ENCODE measurements around the gene FGF13. TPM values are rescaled to one million over a fixed set of nuclear protein-coding genes. Genes with fewer than 3 reads are reported as not detected.

FGF13 gene
- total RNA-seq, 4 donors from 2014 or later: 0.60 to 2.1 (median 1.4) TPM

DNA sequence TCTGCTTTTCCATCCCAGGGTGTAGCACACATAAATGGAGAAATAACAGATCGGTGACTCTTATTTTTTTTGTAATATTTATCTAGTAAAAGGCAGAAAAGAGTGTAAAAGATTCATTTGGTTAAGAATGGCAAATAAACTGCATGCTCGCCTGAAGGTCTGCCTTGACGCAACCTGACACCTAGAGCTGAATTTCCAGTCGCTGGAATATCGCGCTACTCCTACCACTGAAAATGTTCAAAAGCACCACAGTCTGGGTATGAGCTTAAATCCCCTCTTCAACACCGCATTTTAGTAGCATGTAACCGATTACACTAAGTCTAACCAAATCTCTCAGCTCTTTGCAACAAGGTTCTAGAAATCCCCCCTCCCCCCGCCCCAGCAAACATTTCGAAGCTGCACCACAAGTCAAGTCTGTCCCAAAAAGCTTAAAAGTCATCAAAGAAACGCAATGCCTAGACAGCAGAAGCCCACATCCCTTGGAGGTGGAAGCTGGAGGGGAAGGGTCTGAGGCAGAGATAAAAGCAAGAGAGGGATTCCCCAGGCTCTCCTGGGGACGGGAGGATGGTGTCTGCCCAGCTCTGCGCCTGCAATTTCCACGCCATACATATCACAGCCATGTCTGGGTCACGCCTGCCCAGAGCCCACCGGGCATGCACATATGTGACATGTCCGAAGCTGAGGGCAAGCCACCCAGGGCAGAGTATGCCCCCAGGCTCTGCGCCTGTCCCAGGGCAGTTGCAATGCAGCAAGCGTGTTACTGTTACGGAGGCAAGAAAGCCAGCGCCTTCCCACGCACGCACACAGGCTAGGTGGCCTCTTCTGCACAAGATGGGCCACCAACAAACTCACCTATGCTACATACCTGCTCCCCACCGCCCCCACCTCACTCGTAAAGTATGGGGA lies 1.4 kb downstream of the FGF13 start:
- intact Hi-C loops (cut with DNase I; ENCODE audit: low total_unique reads): no loop called here
- WGBS, 2 donors (ENCODE audit: low coverage in 1 of 2): 32 to 33% methylated on average over 1 to 25 of the region's 25 CpGs
- Histone ChIP-seq H3K4me1 (no peaks in the 10 kb centered on the region), H3K9me3 (no peaks in the 10 kb centered on the region), H3K36me3 (no peaks in the 10 kb centered on the region), H3K4me3 (peak overlapping the region in 3 of 4 donors; percentile 17 to 45 (median 33)), H3K27ac (peak overlapping the region in 1 of 4 donors; percentile 21), H3K27me3 (no peaks in the 10 kb centered on the region)
- TF ChIP-seq EP300 (IDR thresholded peaks at IDR 0.05; ENCODE audit: low read depth) (no peak), POLR2AphosphoS5 (IDR thresholded peaks at IDR 0.05) (no peak), POLR2A (IDR thresholded peaks at IDR 0.05) (no peak)
- TF ChIP-seq, protein P1, sequence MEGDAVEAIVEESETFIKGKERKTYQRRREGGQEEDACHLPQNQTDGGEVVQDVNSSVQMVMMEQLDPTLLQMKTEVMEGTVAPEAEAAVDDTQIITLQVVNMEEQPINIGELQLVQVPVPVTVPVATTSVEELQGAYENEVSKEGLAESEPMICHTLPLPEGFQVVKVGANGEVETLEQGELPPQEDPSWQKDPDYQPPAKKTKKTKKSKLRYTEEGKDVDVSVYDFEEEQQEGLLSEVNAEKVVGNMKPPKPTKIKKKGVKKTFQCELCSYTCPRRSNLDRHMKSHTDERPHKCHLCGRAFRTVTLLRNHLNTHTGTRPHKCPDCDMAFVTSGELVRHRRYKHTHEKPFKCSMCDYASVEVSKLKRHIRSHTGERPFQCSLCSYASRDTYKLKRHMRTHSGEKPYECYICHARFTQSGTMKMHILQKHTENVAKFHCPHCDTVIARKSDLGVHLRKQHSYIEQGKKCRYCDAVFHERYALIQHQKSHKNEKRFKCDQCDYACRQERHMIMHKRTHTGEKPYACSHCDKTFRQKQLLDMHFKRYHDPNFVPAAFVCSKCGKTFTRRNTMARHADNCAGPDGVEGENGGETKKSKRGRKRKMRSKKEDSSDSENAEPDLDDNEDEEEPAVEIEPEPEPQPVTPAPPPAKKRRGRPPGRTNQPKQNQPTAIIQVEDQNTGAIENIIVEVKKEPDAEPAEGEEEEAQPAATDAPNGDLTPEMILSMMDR (IDR thresholded peaks at IDR 0.05): no peak
- in situ Hi-C loops (cut with MboI; ENCODE audit: low pct_ligation_motif_present in 1 of 4, low pct_unique_long_range_greater_than_20kb in 1 of 4, low sequenced_read_pairs in 3 of 4): no loop called here
- no peak for DNase-seq

DNA sequence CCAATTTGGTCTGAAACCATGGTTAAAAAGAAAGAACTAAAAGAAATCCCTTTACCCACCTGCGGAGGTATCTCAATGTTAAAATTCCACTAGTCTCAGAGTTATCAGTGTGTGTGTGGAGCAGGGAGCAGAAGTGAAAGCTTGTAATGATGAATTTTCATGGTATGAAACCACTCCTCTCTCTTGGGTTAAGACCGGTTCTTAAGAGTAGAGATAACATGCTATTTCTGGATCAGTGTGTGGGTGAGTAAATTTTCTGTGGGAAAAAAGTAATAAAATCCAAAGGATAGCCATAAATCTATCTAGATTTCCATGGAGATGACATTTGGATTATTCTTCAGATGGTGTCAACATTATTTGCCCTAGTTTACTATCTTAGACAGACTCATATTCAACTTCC lies 3.2 kb downstream of the FGF13 start:
- Histone ChIP-seq H3K27ac (no peak overlapping the region), H3K4me3 (no peak overlapping the region), H3K4me1 (no peaks in the 10 kb centered on the region), H3K9me3 (no peaks in the 10 kb centered on the region), H3K36me3 (no peaks in the 10 kb centered on the region), H3K27me3 (no peaks in the 10 kb centered on the region)
- WGBS, 2 donors (ENCODE audit: low coverage in 1 of 2): 21 to 51% methylated on average over 2 of the region's 2 CpGs
- in situ Hi-C loops (cut with MboI; ENCODE audit: low pct_ligation_motif_present in 1 of 4, low pct_unique_long_range_greater_than_20kb in 1 of 4, low sequenced_read_pairs in 3 of 4): no loop called here
- intact Hi-C loops (cut with DNase I; ENCODE audit: low total_unique reads): no loop called here
- DNase-seq: no peak
- TF ChIP-seq POLR2A (IDR thresholded peaks at IDR 0.05): no peak
- TF ChIP-seq POLR2AphosphoS5 (IDR thresholded peaks at IDR 0.05): no peak
- no peak for TF ChIP-seq EP300 (IDR thresholded peaks at IDR 0.05; ENCODE audit: low read depth)
- TF ChIP-seq, protein P1 (IDR thresholded peaks at IDR 0.05): no peak

DNA sequence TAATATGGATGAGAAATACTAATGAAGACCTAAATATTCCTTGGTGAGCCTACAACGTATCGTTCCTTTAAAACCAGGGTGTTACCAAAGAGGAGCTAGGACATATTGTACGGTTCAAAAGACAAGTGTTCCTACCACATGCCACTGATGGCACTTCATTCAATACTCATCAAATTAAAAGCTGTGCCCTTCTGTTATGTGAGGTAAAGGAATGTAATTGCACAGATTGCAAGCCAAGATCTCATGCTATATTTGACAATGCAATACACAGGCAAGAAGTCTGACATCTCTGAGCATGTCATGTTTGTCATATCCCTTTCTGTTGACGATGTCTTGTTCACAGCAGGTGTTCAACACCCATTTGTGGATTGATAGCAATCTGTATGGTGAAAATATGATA lies 6.9 kb downstream of the FGF13 start:
- H3K27me3 ChIP-seq: no peaks in the 10 kb centered on the region
- in situ Hi-C loops (cut with MboI; ENCODE audit: low pct_ligation_motif_present in 1 of 4, low pct_unique_long_range_greater_than_20kb in 1 of 4, low sequenced_read_pairs in 3 of 4): no loop called here
- H3K4me3 ChIP-seq: no peak overlapping the region
- no peak for TF ChIP-seq EP300 (IDR thresholded peaks at IDR 0.05; ENCODE audit: low read depth)
- TF ChIP-seq, protein P1 (IDR thresholded peaks at IDR 0.05): no peak
- TF ChIP-seq POLR2AphosphoS5 (IDR thresholded peaks at IDR 0.05): no peak
- no peak for TF ChIP-seq POLR2A (IDR thresholded peaks at IDR 0.05)
- H3K36me3 ChIP-seq: no peaks in the 10 kb centered on the region
- 79% methylated on average over 4 of the region's 4 CpGs; no CpG with 5 or more reads in 1 of the 2 donors for WGBS, 2 donors (ENCODE audit: low coverage in 1 of 2)
- no peaks in the 10 kb centered on the region for H3K4me1 ChIP-seq
- intact Hi-C loops (cut with DNase I; ENCODE audit: low total_unique reads): no loop called here
- DNase-seq: no peak
- no peak overlapping the region for H3K27ac ChIP-seq
- H3K9me3 ChIP-seq: no peaks in the 10 kb centered on the region

DNA sequence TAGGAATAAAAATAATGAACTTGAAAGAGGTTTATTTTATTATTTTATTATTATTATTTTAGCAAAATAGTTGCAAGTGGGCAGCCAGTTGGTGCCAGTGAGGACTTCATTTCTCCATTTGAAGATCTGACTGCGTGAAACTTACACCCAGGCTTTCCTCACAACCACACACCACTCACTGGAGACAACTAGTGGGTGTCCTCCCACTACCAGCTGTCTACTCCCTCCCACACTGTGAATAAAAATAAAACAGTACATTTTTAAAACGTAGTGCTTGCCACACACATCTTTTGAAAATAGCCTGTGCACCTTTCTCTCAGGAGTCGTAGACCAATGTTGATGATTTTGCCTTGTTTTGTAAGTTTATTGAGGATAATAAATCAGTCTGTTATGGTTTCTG lies 7.4 kb downstream of the FGF13 start:
- 46% methylated on average over 3 of the region's 3 CpGs; no CpG with 5 or more reads in 1 of the 2 donors for WGBS, 2 donors (ENCODE audit: low coverage in 1 of 2)
- no peak for DNase-seq
- H3K27ac ChIP-seq: no peak overlapping the region
- TF ChIP-seq POLR2A (IDR thresholded peaks at IDR 0.05) (no peak), POLR2AphosphoS5 (IDR thresholded peaks at IDR 0.05) (no peak), EP300 (IDR thresholded peaks at IDR 0.05; ENCODE audit: low read depth) (no peak)
- TF ChIP-seq, protein P1 (IDR thresholded peaks at IDR 0.05): no peak
- no peaks in the 10 kb centered on the region for H3K4me1 ChIP-seq
- no peaks in the 10 kb centered on the region for H3K27me3 ChIP-seq
- no peaks in the 10 kb centered on the region for H3K9me3 ChIP-seq
- H3K4me3 ChIP-seq: no peak overlapping the region
- H3K36me3 ChIP-seq: no peaks in the 10 kb centered on the region
- intact Hi-C loops (cut with DNase I; ENCODE audit: low total_unique reads) (no loop called here), in situ Hi-C loops (cut with MboI; ENCODE audit: low pct_ligation_motif_present in 1 of 4, low pct_unique_long_range_greater_than_20kb in 1 of 4, low sequenced_read_pairs in 3 of 4) (no loop called here)
